HG03521 (cell line): ENCODE results near the gene FAM9C.
"Not testable (repeated sequence)": the region's sequence is repeated elsewhere in the genome, so short reads cannot be mapped to it uniquely, and the experiment has no call there.

Experiments used
- ATAC-seq: cut with Tn5 transposase; IDR thresholded peaks from one replicate; pipeline ENCODE4 v1.9.1; 2021; ENCODE audit warnings: mild to moderate bottlenecking, moderate library complexity; ENCODE audit not compliant: unreplicated experiment

FAM9C gene

GRCh38 chrX:13044441-13044840 lies at the start of gene FAM9C:
FAM9C (minus strand) TSS chrX:13044620; CDS start chrX:13043789, 831 bp downstream.
- no peak for ATAC-seq

GRCh38 chrX:13093529-13094140 lies 49.2 kb upstream of the FAM9C start:
- no peak for ATAC-seq

- no peak for ATAC-seq
Observed at GRCh38 chrX:13092455-13092941, 48.1 kb upstream of the FAM9C start.

GRCh38 chrX:13091111-13091765 lies 46.8 kb upstream of the FAM9C start:
- ATAC-seq: no peak

GRCh38 chrX:13090339-13091110 lies 46.1 kb upstream of the FAM9C start:
- no peak for ATAC-seq

DNA sequence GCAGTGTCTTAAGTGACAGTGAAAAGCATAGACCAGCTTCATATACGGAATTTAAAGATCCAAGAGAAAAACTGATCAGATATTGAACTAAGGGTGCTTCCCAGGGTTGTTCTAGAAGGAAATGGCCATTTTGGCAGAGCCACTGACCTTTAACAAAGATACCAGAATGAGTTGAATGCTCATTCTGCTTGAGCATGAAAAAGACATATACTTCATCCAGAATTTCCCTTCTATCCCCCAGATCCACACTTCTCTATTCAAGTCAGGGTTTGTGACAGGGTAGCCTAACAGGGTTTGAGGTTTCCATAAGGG lies 45.6 kb upstream of the FAM9C start:
- ATAC-seq: no peak

DNA sequence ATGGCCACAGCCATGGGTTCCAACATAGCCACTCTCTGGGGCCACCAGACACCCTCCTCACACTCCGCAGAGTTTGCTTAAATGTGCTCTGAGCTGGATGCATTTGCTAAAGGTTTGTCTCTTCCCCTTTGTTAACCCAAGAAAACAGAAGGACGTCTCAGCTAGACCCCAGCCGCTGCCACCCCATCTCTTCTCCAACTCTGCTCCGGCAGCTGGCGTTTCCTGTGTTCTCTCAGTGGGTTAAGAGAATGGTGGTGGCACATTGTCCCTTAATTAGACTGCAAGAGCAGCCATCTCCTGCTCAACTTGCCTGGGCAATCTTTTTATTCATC lies 43.7 kb upstream of the FAM9C start:
- peak; percentile 8 for ATAC-seq

GRCh38 chrX:13087322-13088155 lies 43.1 kb upstream of the FAM9C start:
- ATAC-seq: peak; percentile 61

DNA sequence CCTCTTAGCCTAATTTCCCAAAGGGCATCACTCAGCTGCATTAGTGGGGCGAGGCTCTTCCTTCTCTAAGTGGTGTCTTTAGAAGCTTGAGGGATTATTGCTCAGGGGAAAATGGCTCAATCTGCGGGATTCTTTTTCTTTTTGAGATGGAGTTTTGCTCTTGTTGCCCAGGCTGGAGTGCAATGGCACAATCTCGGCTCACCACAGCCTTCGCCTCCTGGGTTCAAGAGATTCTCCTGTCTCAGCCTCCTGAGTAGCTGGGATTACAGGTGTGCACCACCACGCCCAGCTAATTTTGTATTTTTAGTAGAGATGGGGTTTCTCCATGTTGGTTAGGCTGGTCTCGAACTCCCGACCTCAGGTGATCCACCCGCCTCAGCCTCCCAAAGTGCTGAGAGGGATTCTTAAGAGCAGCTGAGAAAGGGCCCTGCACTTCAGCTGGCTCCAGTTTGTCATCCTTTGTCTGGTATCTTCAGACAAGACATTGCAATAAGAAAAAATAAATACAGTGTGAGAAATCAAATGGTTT lies 42.4 kb upstream of the FAM9C start:
- ATAC-seq: not testable (repeated sequence)

DNA sequence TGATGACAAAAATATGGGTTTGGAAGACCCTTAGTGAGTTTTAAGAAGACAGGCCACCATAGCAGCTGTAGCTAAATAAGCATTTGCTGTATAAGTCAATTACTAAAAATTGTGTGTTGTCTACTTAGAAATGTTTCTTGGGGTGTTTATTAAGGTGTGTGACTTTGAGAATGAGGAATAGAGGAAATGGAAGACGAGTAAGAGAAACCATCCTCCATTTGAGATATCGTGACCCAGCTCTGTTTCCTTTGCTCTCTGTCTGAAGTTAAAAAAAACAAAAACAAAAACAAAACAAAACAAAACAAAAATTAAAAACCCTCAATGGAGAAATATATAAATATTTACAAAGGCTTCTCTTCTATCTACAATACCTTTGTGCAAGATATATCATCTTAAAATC lies 41.7 kb upstream of the FAM9C start:
- no peak for ATAC-seq

DNA sequence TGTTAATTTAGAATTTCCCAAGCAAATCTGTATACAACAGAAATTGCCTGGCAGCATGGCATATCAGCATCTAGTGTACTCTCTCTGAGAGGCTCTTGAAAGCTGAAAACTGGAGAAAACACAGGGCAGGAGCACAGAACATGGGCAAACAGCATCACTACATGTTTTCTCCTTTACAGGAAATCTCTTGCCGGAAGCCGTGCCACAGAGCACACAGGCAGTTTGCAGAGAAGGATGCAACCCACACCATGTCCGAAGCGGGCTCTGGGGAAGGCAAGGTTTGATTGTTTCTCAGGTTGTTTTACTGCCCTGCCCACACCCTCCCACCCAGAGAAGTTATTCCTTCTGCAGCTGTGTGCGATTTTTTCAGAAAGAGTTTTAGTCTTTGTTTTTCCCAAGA lies 41.1 kb upstream of the FAM9C start:
- no peak for ATAC-seq

GRCh38 chrX:13084611-13085010 lies 40.2 kb upstream of the FAM9C start:
- no peak for ATAC-seq

GRCh38 chrX:13083755-13084326 lies 39.4 kb upstream of the FAM9C start:
- not testable (repeated sequence) for ATAC-seq

- ATAC-seq: no peak
Observed at GRCh38 chrX:13082206-13083065, 38.0 kb upstream of the FAM9C start.

DNA sequence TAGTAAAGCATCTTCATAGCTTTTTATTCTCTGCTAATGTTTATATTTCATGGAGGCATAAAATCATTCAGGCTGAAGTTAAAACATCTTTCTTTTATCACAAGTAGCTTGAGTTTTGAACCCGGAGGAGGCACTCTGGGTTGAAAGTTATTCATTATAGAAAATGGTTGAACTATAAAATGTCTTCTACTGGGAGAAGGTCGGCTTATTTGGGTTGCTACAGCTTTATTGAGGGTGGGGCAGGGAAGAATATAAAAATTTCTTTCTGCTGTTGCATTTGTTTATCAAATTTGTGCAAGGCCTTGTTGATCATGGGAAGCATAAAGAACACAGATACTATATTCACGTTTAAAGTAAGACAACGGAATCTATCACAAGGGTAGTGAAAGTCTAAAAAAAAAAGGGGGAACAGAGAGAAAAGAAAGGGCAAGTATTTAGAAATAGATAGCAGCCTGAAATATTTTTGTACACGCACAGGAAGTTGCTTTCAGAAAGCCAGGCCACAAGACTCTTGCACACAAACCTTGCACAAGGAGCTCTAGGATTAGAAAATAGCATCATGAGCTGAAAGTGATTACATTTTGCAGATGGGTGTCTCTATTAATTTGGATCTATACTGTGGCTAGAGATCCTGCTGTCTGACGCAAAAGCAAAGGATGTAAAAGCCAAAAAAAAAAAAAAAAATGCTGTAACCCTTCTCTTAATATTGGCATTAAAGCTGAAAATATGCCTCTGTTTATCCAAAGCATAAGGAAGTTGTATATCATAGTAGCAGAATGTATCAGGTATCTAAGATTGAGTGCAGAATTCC lies 37.2 kb upstream of the FAM9C start:
- peak; percentile 38 for ATAC-seq

DNA sequence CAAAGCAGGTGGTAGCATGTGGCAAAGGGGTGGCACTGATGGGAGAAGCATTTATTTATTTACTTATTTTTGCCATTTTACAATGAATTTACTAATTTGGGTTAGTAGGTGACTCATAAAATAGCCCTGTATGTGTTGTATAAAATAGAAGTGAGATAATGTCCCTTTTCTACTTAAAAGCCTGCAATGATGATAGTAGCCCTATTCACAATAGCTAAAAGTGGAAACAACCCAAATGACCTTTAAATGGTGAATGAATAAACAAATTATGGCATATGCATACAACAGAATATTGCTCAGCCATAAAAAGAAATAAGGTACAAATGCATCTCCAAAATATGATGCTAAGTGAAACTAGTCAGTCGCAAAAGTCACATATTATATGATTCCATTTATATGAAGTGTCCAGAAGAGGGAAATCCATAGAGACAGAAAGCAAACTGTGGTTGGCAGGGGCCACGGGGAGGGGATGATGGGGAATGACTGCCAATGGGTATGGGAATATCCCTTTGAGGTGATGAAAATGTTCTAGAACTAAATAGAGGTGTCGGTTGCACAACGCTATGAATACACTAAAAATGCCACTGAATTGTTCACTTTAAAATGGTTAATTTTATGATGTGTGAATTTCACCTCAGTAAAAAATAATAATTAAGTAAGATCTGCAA lies 35.8 kb upstream of the FAM9C start:
- ATAC-seq: no peak

DNA sequence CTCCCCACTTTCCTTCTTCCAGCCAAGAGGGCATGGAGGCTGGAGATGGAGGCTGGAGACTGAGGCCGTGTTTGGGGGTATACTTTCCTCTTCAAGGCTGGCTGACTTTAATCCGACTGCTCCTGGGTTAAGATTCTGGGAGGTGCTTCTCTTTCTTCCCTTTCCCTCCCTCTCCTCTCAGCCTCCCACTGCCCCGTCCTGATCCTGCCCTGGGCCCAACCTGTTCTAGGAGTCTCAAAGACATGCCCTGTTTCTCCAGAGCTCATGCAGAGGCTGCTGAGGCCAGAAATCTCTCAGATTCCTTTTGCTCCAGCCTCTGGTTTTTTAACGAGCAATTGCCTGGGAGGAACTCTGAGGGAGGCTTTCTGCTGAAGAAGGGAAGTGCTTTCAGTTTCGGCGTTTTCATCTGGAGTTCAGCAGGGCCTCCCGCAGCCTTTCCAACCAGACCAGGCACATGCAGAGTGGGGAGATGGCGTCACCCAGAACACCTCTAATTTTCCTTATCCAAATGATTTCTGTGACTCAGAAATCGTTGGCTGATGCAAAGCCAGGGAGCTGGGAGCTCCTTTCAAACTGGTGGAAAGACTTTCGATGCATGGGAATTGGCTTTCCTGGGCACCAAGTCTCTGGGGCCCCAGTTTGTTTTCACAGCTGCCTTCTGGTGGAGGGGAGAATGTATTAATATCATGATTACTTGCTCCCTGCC lies 34.5 kb upstream of the FAM9C start:
- ATAC-seq: no peak

GRCh38 chrX:13077168-13077567 lies 32.7 kb upstream of the FAM9C start:
- no peak for ATAC-seq
